GM19238 (cell line): ENCODE data around the gene INSIG2.

ENCODE experiments used
- DNase-seq: peaks from one replicate; pipeline ENCODE4 v3.0.0; 2011; ENCODE audit warnings: low spot score; ENCODE audit not compliant: insufficient read length

The INSIG2 gene

GRCh38 chr2:118098307-118099030 lies 10.2 kb downstream of the INSIG2 start:
- no peak for DNase-seq

GRCh38 chr2:118102433-118103082 lies 14.3 kb downstream of the INSIG2 start:
- no peak for DNase-seq

GRCh38 chr2:118103951-118104940 lies 16.0 kb downstream of the INSIG2 start:
- DNase-seq, result peak; percentile 39

- no peak for DNase-seq
These were observed 17.2 kb downstream of the INSIG2 start for GRCh38 chr2:118105497-118105896.

- DNase-seq, result no peak
These were observed 18.7 kb downstream of the INSIG2 start for GRCh38 chr2:118106926-118107325.

GRCh38 chr2:118110310-118110709 lies 22.0 kb downstream of the INSIG2 start:
- DNase-seq, result no peak

GRCh38 chr2:118110991-118111390 lies 22.7 kb downstream of the INSIG2 start:
- no peak for DNase-seq

GRCh38 chr2:118112771-118113334 lies 24.6 kb downstream of the INSIG2 start:
- DNase-seq, result no peak

- DNase-seq, result no peak
These were observed 26.6 kb downstream of the INSIG2 start for GRCh38 chr2:118114863-118115262.

GRCh38 chr2:118115761-118116160 lies 27.5 kb downstream of the INSIG2 start:
- no peak for DNase-seq

- DNase-seq, result no peak
These were observed 30.2 kb downstream of the INSIG2 start for GRCh38 chr2:118118479-118118878.

GRCh38 chr2:118119158-118119727 lies 31.0 kb downstream of the INSIG2 start:
- no peak for DNase-seq

GRCh38 chr2:118119761-118120400 lies 31.6 kb downstream of the INSIG2 start:
- no peak for DNase-seq

GRCh38 chr2:118120401-118120780 lies 32.1 kb downstream of the INSIG2 start:
- DNase-seq, result no peak

- no peak for DNase-seq
These were observed 32.8 kb downstream of the INSIG2 start for GRCh38 chr2:118121101-118121500.

- DNase-seq, result no peak
These were observed 33.8 kb downstream of the INSIG2 start for GRCh38 chr2:118121986-118122524.

GRCh38 chr2:118122594-118123281 lies 34.5 kb downstream of the INSIG2 start:
- DNase-seq, result peak; percentile 61

GRCh38 chr2:118123561-118124232 lies 35.4 kb downstream of the INSIG2 start:
- no peak for DNase-seq

GRCh38 chr2:118124288-118124891 lies 36.1 kb downstream of the INSIG2 start:
- no peak for DNase-seq
